ENCODE data around the gene SHC2. TPM values are rescaled to one million over a fixed set of nuclear protein-coding genes. Genes with fewer than 3 reads are reported as not detected.
"Not testable (repeated sequence)": the region's sequence is repeated elsewhere in the genome, so short reads cannot be mapped to it uniquely, and the experiment has no call there.

SHC2 gene
- total RNA-seq, 1 donor from 2014 or later, result 29.7 TPM

GRCh38 chr19:397941-398706, 62.7 kb downstream of the SHC2 start:
- no peak overlapping the region for H3K4me3 ChIP-seq (ENCODE audit: insufficient read depth, low read depth, low read length)
- H3K79me2 ChIP-seq (ENCODE audit: insufficient read depth, low read length), result no peaks in the 10 kb centered on the region
- Mint-ChIP-seq H3K4me3 (ENCODE audit: unreplicated experiment) (peak overlapping the region; percentile 14), H3K27ac (ENCODE audit: unreplicated experiment) (no peak overlapping the region), H3K9me3 (ENCODE audit: unreplicated experiment) (peaks cover 17% of the 10 kb centered on the region), H3K27me3 (ENCODE audit: low read depth, unreplicated experiment) (peaks cover 16% of the 10 kb centered on the region), H3K36me3 (ENCODE audit: low read depth, unreplicated experiment) (peaks cover 3% of the 10 kb centered on the region), H3K4me1 (ENCODE audit: low read depth, unreplicated experiment) (no peaks in the 10 kb centered on the region)
- H3K4me1 ChIP-seq (ENCODE audit: insufficient read depth, low read length), result no peaks in the 10 kb centered on the region
- no peak for TF ChIP-seq EZH2 (IDR thresholded peaks at IDR 0.05; ENCODE audit: insufficient read depth, low read length)
- no peak for TF ChIP-seq CTCF (IDR thresholded peaks at IDR 0.05; ENCODE audit: insufficient read depth, low read depth, low read length)
- H3K9ac ChIP-seq (ENCODE audit: low read length), result no peak overlapping the region
- H3K4me2 ChIP-seq (ENCODE audit: low read length), result no peak overlapping the region
- no peaks in the 10 kb centered on the region for H3K27me3 ChIP-seq (ENCODE audit: insufficient read depth, low read length)
- no peaks in the 10 kb centered on the region for H4K20me1 ChIP-seq (ENCODE audit: insufficient read depth, low read length)
- DNase-seq (ENCODE audit: low read depth), result no peak
- H2AFZ ChIP-seq (ENCODE audit: low read depth, low read length), result no peak overlapping the region
- no peak overlapping the region for H3K27ac ChIP-seq (ENCODE audit: low read depth, low read length)
- FAIRE-seq, result no peak
- peaks cover 8% of the 10 kb centered on the region for H3K9me3 ChIP-seq (ENCODE audit: insufficient read depth, low read depth, low read length)
- no peaks in the 10 kb centered on the region for H3K36me3 ChIP-seq (ENCODE audit: insufficient read depth, low read length)

GRCh38 chr19:397321-397720, 63.5 kb downstream of the SHC2 start:
- FAIRE-seq (no peak), DNase-seq (ENCODE audit: low read depth) (no peak)
- no peak overlapping the region for H3K4me2 ChIP-seq (ENCODE audit: low read length)
- no peak overlapping the region for H3K4me3 Mint-ChIP-seq (ENCODE audit: unreplicated experiment)
- H3K36me3 ChIP-seq (ENCODE audit: insufficient read depth, low read length), result no peaks in the 10 kb centered on the region
- no peaks in the 10 kb centered on the region for H3K4me1 ChIP-seq (ENCODE audit: insufficient read depth, low read length)
- H3K9me3 ChIP-seq (ENCODE audit: insufficient read depth, low read depth, low read length), result peaks cover 8% of the 10 kb centered on the region
- H2AFZ ChIP-seq (ENCODE audit: low read depth, low read length), result no peak overlapping the region
- peaks cover 20% of the 10 kb centered on the region for H3K9me3 Mint-ChIP-seq (ENCODE audit: unreplicated experiment)
- H3K4me1 Mint-ChIP-seq (ENCODE audit: low read depth, unreplicated experiment), result no peaks in the 10 kb centered on the region
- no peak overlapping the region for H3K9ac ChIP-seq (ENCODE audit: low read length)
- H3K4me3 ChIP-seq (ENCODE audit: insufficient read depth, low read depth, low read length), result no peak overlapping the region
- no peaks in the 10 kb centered on the region for H3K79me2 ChIP-seq (ENCODE audit: insufficient read depth, low read length)
- H3K36me3 Mint-ChIP-seq (ENCODE audit: low read depth, unreplicated experiment), result peaks cover 3% of the 10 kb centered on the region
- H3K27me3 Mint-ChIP-seq (ENCODE audit: low read depth, unreplicated experiment), result peaks cover 21% of the 10 kb centered on the region
- H3K27ac Mint-ChIP-seq (ENCODE audit: unreplicated experiment), result no peak overlapping the region
- H3K27ac ChIP-seq (ENCODE audit: low read depth, low read length), result no peak overlapping the region
- H3K27me3 ChIP-seq (ENCODE audit: insufficient read depth, low read length), result no peaks in the 10 kb centered on the region
- TF ChIP-seq EZH2 (IDR thresholded peaks at IDR 0.05; ENCODE audit: insufficient read depth, low read length), result no peak
- no peaks in the 10 kb centered on the region for H4K20me1 ChIP-seq (ENCODE audit: insufficient read depth, low read length)

- H3K27ac ChIP-seq (ENCODE audit: low read depth, low read length), result no peak overlapping the region
- TF ChIP-seq EZH2 (IDR thresholded peaks at IDR 0.05; ENCODE audit: insufficient read depth, low read length), result no peak
- no peak for TF ChIP-seq CTCF (IDR thresholded peaks at IDR 0.05; ENCODE audit: insufficient read depth, low read depth, low read length)
- Mint-ChIP-seq H3K4me1 (ENCODE audit: low read depth, unreplicated experiment) (no peaks in the 10 kb centered on the region), H3K4me3 (ENCODE audit: unreplicated experiment) (no peak overlapping the region), H3K36me3 (ENCODE audit: low read depth, unreplicated experiment) (peaks cover 6% of the 10 kb centered on the region), H3K9me3 (ENCODE audit: unreplicated experiment) (peaks cover 22% of the 10 kb centered on the region), H3K27ac (ENCODE audit: unreplicated experiment) (no peak overlapping the region), H3K27me3 (ENCODE audit: low read depth, unreplicated experiment) (peaks cover 29% of the 10 kb centered on the region)
- H3K36me3 ChIP-seq (ENCODE audit: insufficient read depth, low read length), result no peaks in the 10 kb centered on the region
- H3K4me2 ChIP-seq (ENCODE audit: low read length), result no peak overlapping the region
- no peak overlapping the region for H2AFZ ChIP-seq (ENCODE audit: low read depth, low read length)
- no peaks in the 10 kb centered on the region for H3K4me1 ChIP-seq (ENCODE audit: insufficient read depth, low read length)
- DNase-seq (ENCODE audit: low read depth) (no peak), FAIRE-seq (no peak)
- H3K4me3 ChIP-seq (ENCODE audit: insufficient read depth, low read depth, low read length), result no peak overlapping the region
- H4K20me1 ChIP-seq (ENCODE audit: insufficient read depth, low read length), result no peaks in the 10 kb centered on the region
- H3K27me3 ChIP-seq (ENCODE audit: insufficient read depth, low read length), result no peaks in the 10 kb centered on the region
- no peaks in the 10 kb centered on the region for H3K79me2 ChIP-seq (ENCODE audit: insufficient read depth, low read length)
- peaks cover 8% of the 10 kb centered on the region for H3K9me3 ChIP-seq (ENCODE audit: insufficient read depth, low read depth, low read length)
- H3K9ac ChIP-seq (ENCODE audit: low read length), result no peak overlapping the region
Measured at GRCh38 chr19:395467-395866, 65.4 kb downstream of the SHC2 start.

- not testable (repeated sequence) for DNase-seq (ENCODE audit: low read depth); H3K27ac Mint-ChIP-seq (ENCODE audit: unreplicated experiment); H3K4me2 ChIP-seq (ENCODE audit: low read length); H3K4me3 ChIP-seq (ENCODE audit: insufficient read depth, low read depth, low read length); H4K20me1 ChIP-seq (ENCODE audit: insufficient read depth, low read length); H3K4me1 ChIP-seq (ENCODE audit: insufficient read depth, low read length); H3K4me3 Mint-ChIP-seq (ENCODE audit: unreplicated experiment); H3K9ac ChIP-seq (ENCODE audit: low read length); FAIRE-seq; H2AFZ ChIP-seq (ENCODE audit: low read depth, low read length); H3K36me3 ChIP-seq (ENCODE audit: insufficient read depth, low read length); H3K27ac ChIP-seq (ENCODE audit: low read depth, low read length); H3K9me3 ChIP-seq (ENCODE audit: insufficient read depth, low read depth, low read length); H3K79me2 ChIP-seq (ENCODE audit: insufficient read depth, low read length); H3K36me3 Mint-ChIP-seq (ENCODE audit: low read depth, unreplicated experiment); H3K27me3 ChIP-seq (ENCODE audit: insufficient read depth, low read length); H3K4me1 Mint-ChIP-seq (ENCODE audit: low read depth, unreplicated experiment)
- H3K27me3 Mint-ChIP-seq (ENCODE audit: low read depth, unreplicated experiment), result peaks cover 29% of the 10 kb centered on the region
- peaks cover 22% of the 10 kb centered on the region for H3K9me3 Mint-ChIP-seq (ENCODE audit: unreplicated experiment)
Measured at GRCh38 chr19:394857-395256, 66.0 kb downstream of the SHC2 start.
